OCI-LY3 (cell line): ENCODE data around the gene CAV2.
"Not testable (repeated sequence)": the region's sequence is repeated elsewhere in the genome, so short reads cannot be mapped to it uniquely, and the experiment has no call there.

ENCODE experiments used
- H2AFZ ChIP-seq: fragments of 200-600, 300-600 bp; shearing (Covaris generic); 2 replicates; pipeline ENCODE4 v1.6.0; 2014; ENCODE audit warnings: antibody characterized with exemption, low read depth, low read length
- H3K27ac ChIP-seq: fragments of 200-600, 300-600 bp; sonication (generic); 2 replicates; pipeline ENCODE4 v1.5.1; 2014; ENCODE audit warnings: mild to moderate bottlenecking, low read length, moderate library complexity, mixed read lengths
- H3K27me3 ChIP-seq: fragments of 200-600, 300-600 bp; sonication (generic); 2 replicates; pipeline ENCODE4 v1.6.1; 2014; ENCODE audit warnings: low read depth, low read length, mixed read lengths
- H3K36me3 ChIP-seq: fragments of 200-600, 300-600 bp; sonication (generic); replicated peaks from 2 replicates; pipeline ENCODE3; 2014; ENCODE audit warnings: low read depth, low read length, mixed read lengths
- H3K4me1 ChIP-seq: fragments of 300-600, 200-600 bp; sonication (generic); 2 replicates; pipeline ENCODE4 v1.6.1; 2014; ENCODE audit warnings: low read length, mixed read lengths
- H3K4me2 ChIP-seq: fragments of 200-600, 300-600 bp; sonication (generic); 2 replicates; pipeline ENCODE4 v1.6.1; 2014; ENCODE audit warnings: low read length, mixed read lengths
- H3K4me3 ChIP-seq: fragments of 300-600, 200-600 bp; sonication (generic); 2 replicates; pipeline ENCODE4 v1.5.1; 2014; ENCODE audit warnings: antibody characterized with exemption, mild to moderate bottlenecking, low read length, moderate library complexity
- H3K79me2 ChIP-seq: fragments of 300-600, 200-600 bp; shearing (Covaris generic); 2 replicates; pipeline ENCODE4 v1.6.1; 2014; ENCODE audit warnings: mild to moderate bottlenecking, low read length, mixed read lengths
- H3K9ac ChIP-seq: fragments of 300-600, 200-600 bp; shearing (Covaris generic); 2 replicates; pipeline ENCODE4 v1.6.0; 2014; ENCODE audit warnings: mild to moderate bottlenecking, low read length, moderate library complexity
- H3K9me3 ChIP-seq: fragments of 200-600, 300-600 bp; shearing (Covaris generic); 2 replicates; pipeline ENCODE4 v1.6.1; 2014; ENCODE audit warnings: low read length, mixed read lengths; ENCODE audit not compliant: insufficient read depth
- H4K20me1 ChIP-seq: fragments of 200-600, 300-600 bp; sonication (generic); 2 replicates; pipeline ENCODE4 v1.6.1; 2016; ENCODE audit warnings: low read length, mixed read lengths; ENCODE audit not compliant: insufficient read depth
- CTCF ChIP-seq: fragments of 200-600, 300-600 bp; sonication (generic); IDR thresholded peaks from 2 replicates; pipeline ENCODE4 v1.5.1; 2014; ENCODE audit warnings: antibody characterized with exemption, low read length, low read depth
- EZH2phosphoT487 ChIP-seq: fragments of 200-600 bp; shearing (Covaris generic); IDR thresholded peaks from 2 replicates; pipeline ENCODE4 v1.6.1; 2018; ENCODE audit warnings: antibody characterized with exemption, mixed run types, low read depth

The CAV2 gene

DNA sequence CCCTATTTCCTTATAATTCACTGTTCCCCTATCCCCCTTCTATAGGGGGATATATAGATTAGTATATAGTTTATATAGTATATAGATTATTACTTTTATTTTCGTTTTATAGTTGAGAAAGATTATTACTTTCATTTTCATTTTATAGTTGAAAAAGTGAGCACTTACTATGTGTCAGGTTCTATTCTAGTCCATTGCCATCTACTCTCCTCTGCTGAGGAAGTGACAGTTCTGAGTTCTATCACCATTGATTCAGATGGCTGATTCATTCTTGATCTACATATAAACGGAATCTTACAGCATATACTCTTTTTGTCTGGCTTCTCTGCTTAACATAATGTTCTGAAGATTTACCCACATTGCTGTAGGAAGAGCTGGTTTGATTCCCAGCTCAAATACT, 20.7 kb upstream of the CAV2 start:
- no peak overlapping the region for H3K4me2 ChIP-seq
- H3K27ac ChIP-seq = no peak overlapping the region
- H3K4me3 ChIP-seq = no peak overlapping the region
- H3K4me1 ChIP-seq = no peaks in the 10 kb centered on the region
- no peaks in the 10 kb centered on the region for H3K36me3 ChIP-seq
- H4K20me1 ChIP-seq = no peaks in the 10 kb centered on the region
- H3K9ac ChIP-seq = no peak overlapping the region
- no peak overlapping the region for H2AFZ ChIP-seq
- H3K9me3 ChIP-seq = no peaks in the 10 kb centered on the region
- TF ChIP-seq CTCF = no peak
- H3K27me3 ChIP-seq = no peaks in the 10 kb centered on the region
- no peaks in the 10 kb centered on the region for H3K79me2 ChIP-seq

DNA sequence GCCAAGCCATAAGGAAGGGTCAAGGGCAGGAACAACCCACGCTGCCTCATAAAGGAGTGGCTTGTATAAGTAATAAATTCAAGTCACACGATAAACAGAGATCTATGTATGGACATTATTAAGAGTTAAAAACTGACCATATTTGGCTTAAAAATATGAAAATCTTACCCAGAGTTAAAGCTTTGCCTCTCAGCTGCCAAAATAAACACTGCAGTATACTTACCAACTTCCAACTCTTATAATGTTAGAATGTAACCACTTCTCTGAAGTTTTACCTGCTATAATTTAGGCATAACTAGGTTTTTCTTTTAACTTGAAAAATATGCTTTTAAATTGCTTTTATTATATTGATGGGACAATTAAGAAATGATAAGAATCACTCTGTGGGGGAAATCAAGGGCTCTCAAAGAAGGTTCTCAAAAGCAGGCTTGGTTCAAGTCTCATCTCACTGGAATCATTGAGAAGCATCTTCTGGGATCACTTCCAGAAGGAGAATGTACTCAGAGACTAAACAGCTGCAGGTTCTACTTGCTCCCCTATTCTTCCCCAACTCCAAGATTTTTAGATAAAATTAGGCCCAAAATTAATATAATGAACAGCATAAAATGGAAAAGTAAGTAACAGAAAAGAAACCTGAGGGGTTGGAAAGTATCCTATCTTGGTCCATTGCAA, 16.1 kb upstream of the CAV2 start:
- H3K4me3 ChIP-seq = no peak overlapping the region
- no peaks in the 10 kb centered on the region for H3K79me2 ChIP-seq
- H3K27me3 ChIP-seq = no peaks in the 10 kb centered on the region
- no peak overlapping the region for H2AFZ ChIP-seq
- H3K9ac ChIP-seq = no peak overlapping the region
- no peaks in the 10 kb centered on the region for H3K36me3 ChIP-seq
- no peaks in the 10 kb centered on the region for H3K4me1 ChIP-seq
- H3K4me2 ChIP-seq = no peak overlapping the region
- H4K20me1 ChIP-seq = no peaks in the 10 kb centered on the region
- TF ChIP-seq CTCF (no peak), EZH2phosphoT487 (no peak)
- no peak overlapping the region for H3K27ac ChIP-seq
- no peaks in the 10 kb centered on the region for H3K9me3 ChIP-seq

- not testable (repeated sequence) for H2AFZ ChIP-seq, H3K27me3 ChIP-seq, H3K9me3 ChIP-seq, H3K4me2 ChIP-seq, H3K9ac ChIP-seq, H3K79me2 ChIP-seq, H4K20me1 ChIP-seq, H3K27ac ChIP-seq, H3K4me3 ChIP-seq, H3K36me3 ChIP-seq, H3K4me1 ChIP-seq
These were observed 15.1 kb upstream of the CAV2 start for GRCh38 chr7:116484389-116484788.

DNA sequence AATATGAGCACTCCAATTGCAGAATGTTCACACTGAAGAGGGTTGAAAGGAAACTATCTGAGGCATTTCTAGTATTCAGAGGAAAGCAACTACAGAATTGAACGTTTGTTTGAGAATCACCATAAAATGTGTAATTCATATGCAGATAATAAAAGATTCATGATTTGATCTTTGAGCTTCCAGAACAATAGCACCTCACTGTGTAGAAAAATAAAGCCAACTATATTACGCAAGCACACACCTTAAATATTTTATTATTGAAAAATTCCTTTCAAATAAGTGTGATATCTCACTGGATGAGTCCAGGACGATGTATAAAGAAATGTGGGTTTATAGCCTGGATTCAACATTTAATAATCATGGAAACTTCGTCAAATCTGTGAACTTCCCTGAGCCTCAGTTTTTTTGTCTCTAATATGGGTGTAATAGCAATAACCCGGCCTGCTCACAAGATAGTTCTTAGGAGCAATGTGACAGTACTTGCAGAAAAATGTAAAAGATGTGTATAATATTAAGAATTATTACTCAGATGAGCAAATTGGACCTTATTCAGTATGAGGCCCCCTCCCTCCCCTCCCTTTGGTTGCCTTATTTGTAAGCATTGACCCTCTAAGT, 11.5 kb upstream of the CAV2 start:
- TF ChIP-seq EZH2phosphoT487 (no peak), CTCF (no peak)
- no peak overlapping the region for H3K27ac ChIP-seq

More for the DNA sequence above, 11.5 kb upstream of the CAV2 start:
- Histone ChIP-seq H2AFZ (no peak overlapping the region), H3K9ac (no peak overlapping the region), H3K79me2 (no peaks in the 10 kb centered on the region), H3K27me3 (0 out of 2 replicates have a peak, but pooled peaks cover 9% of the 10 kb centered on the region), H3K36me3 (no peaks in the 10 kb centered on the region), H3K4me3 (no peak overlapping the region), H3K4me1 (no peaks in the 10 kb centered on the region), H4K20me1 (no peaks in the 10 kb centered on the region), H3K9me3 (no peaks in the 10 kb centered on the region), H3K4me2 (no peak overlapping the region)
